Mesendoderm (in vitro differentiated cells): Measurements from ENCODE around the gene SHROOM2.

Experiments used
- DNase-seq: peaks from one replicate; pipeline ENCODE4 v3.0.0; 2013
- H2AK5ac ChIP-seq: 2 replicates; pipeline ENCODE4 v1.6.1; 2013; ENCODE audit warnings: low read length, inconsistent platforms
- H2BK120ac ChIP-seq: 2 replicates; pipeline ENCODE4 v1.6.1; 2013; ENCODE audit warnings: low read depth, mild to moderate bottlenecking, low read length, moderate library complexity, mixed read lengths
- H2BK15ac ChIP-seq: replicated peaks from 2 replicates; pipeline ENCODE4 v1.6.1; 2013; ENCODE audit warnings: low read depth, mild to moderate bottlenecking, moderate library complexity
- H2BK5ac ChIP-seq: 2 replicates; pipeline ENCODE4 v1.6.1; 2013; ENCODE audit warnings: low read length, inconsistent platforms
- H3K18ac ChIP-seq: 2 replicates; pipeline ENCODE4 v1.6.1; 2013; ENCODE audit warnings: mild to moderate bottlenecking, low read length, mixed read lengths
- H3K23ac ChIP-seq: one replicate; pipeline ENCODE4 v1.6.1; 2013; ENCODE audit warnings: low read length
- H3K27ac ChIP-seq: 2 replicates; pipeline ENCODE4 v1.5.1; 2013; ENCODE audit warnings: low read depth, mild to moderate bottlenecking, inconsistent platforms, low read length, moderate library complexity
- H3K27me3 ChIP-seq: 2 replicates; pipeline ENCODE4 v1.6.1; 2013; ENCODE audit warnings: low read length, control low read depth, mild to moderate bottlenecking, inconsistent platforms; ENCODE audit not compliant: insufficient read depth, poor library complexity
- H3K36me3 ChIP-seq: 2 replicates; pipeline ENCODE4 v1.6.1; 2013; ENCODE audit warnings: low read length, inconsistent platforms; ENCODE audit not compliant: control insufficient read depth, insufficient read depth
- H3K4ac ChIP-seq: one replicate; pipeline ENCODE4 v1.6.1; 2013; ENCODE audit warnings: low read depth, mild to moderate bottlenecking, low read length, moderate library complexity
- H3K4me1 ChIP-seq: 2 replicates; pipeline ENCODE4 v1.6.1; 2013; ENCODE audit warnings: low read depth, low read length, inconsistent platforms; ENCODE audit not compliant: control insufficient read depth
- H3K4me2 ChIP-seq: 2 replicates; pipeline ENCODE4 v1.6.1; 2013; ENCODE audit warnings: low read length
- H3K4me3 ChIP-seq: 2 replicates; pipeline ENCODE4 v1.5.1; 2013; ENCODE audit warnings: mild to moderate bottlenecking, low read length
- H3K56ac ChIP-seq: one replicate; pipeline ENCODE4 v1.6.1; 2013; ENCODE audit warnings: low read length
- H3K79me1 ChIP-seq: 2 replicates; pipeline ENCODE4 v1.6.1; 2013; ENCODE audit warnings: low read length, inconsistent platforms
- H3K79me2 ChIP-seq: 2 replicates; pipeline ENCODE4 v1.6.1; 2013; ENCODE audit warnings: mild to moderate bottlenecking, low read length; ENCODE audit not compliant: control insufficient read depth, insufficient read depth
- H3K9ac ChIP-seq: 2 replicates; pipeline ENCODE4 v1.6.1; 2013; ENCODE audit warnings: low read length, inconsistent platforms
- H4K5ac ChIP-seq: one replicate; pipeline ENCODE4 v1.6.1; 2013; ENCODE audit warnings: low read length
- H4K8ac ChIP-seq: one replicate; pipeline ENCODE4 v1.6.1; 2013; ENCODE audit warnings: low read depth, mild to moderate bottlenecking, control low read depth, low read length, moderate library complexity
- WGBS: extraction: QIAGEN DNeasy Blood & Tissue Kit; methylation state at CpG from one replicate; pipeline ENCODE4 v1.1.7; 2013; ENCODE audit warnings: low lambda C conversion rate, missing lambda C conversion rate; ENCODE audit not compliant: insufficient coverage; ENCODE audit errors: extremely low coverage; 5-methylcytosine and 5-hydroxymethylcytosine counted together

SHROOM2 gene

GRCh38 chrX:9983441-9983840 is 197.2 kb downstream of the SHROOM2 start:
- Histone ChIP-seq H4K5ac (no peak overlapping the region), H3K79me1 (no peaks in the 10 kb centered on the region), H3K27ac (no peak overlapping the region), H3K4me2 (no peak overlapping the region), H3K56ac (no peak overlapping the region), H2BK15ac (no peak overlapping the region), H3K36me3 (no peaks in the 10 kb centered on the region), H3K4me3 (no peak overlapping the region), H3K79me2 (no peaks in the 10 kb centered on the region), H3K4ac (no peak overlapping the region), H4K8ac (no peak overlapping the region), H3K23ac (no peak overlapping the region), H3K27me3 (no peaks in the 10 kb centered on the region), H2AK5ac (no peak overlapping the region), H3K4me1 (no peaks in the 10 kb centered on the region), H3K9ac (no peak overlapping the region), H3K18ac (no peak overlapping the region), H2BK5ac (no peak overlapping the region), H2BK120ac (no peak overlapping the region)
- DNase-seq, result no peak
- WGBS, result no CpG with 5 or more reads among the region's 18 CpGs

- H4K8ac ChIP-seq, result no peak overlapping the region
- H3K79me1 ChIP-seq, result no peaks in the 10 kb centered on the region
- H3K9ac ChIP-seq, result no peak overlapping the region
- WGBS, result no CpG with 5 or more reads among the region's 11 CpGs
- H2BK5ac ChIP-seq, result no peak overlapping the region
- no peak overlapping the region for H4K5ac ChIP-seq
- H3K56ac ChIP-seq, result no peak overlapping the region
- H3K36me3 ChIP-seq, result no peaks in the 10 kb centered on the region
- H3K4me2 ChIP-seq, result no peak overlapping the region
- no peak for DNase-seq
- no peak overlapping the region for H3K18ac ChIP-seq
- H3K27me3 ChIP-seq, result no peaks in the 10 kb centered on the region
- no peak overlapping the region for H2AK5ac ChIP-seq
- H2BK15ac ChIP-seq, result no peak overlapping the region
- no peak overlapping the region for H3K27ac ChIP-seq
- H3K79me2 ChIP-seq, result no peaks in the 10 kb centered on the region
- H2BK120ac ChIP-seq, result no peak overlapping the region
- H3K23ac ChIP-seq, result no peak overlapping the region
- no peak overlapping the region for H3K4me3 ChIP-seq
- H3K4ac ChIP-seq, result no peak overlapping the region
- no peaks in the 10 kb centered on the region for H3K4me1 ChIP-seq
Measured at GRCh38 chrX:9983846-9984245, 197.6 kb downstream of the SHROOM2 start.

- Histone ChIP-seq H2BK120ac (no peak overlapping the region), H3K4me2 (no peak overlapping the region), H3K9ac (no peak overlapping the region), H2BK15ac (no peak overlapping the region), H4K8ac (no peak overlapping the region), H3K18ac (no peak overlapping the region), H4K5ac (no peak overlapping the region), H3K27me3 (no peaks in the 10 kb centered on the region), H3K79me1 (no peaks in the 10 kb centered on the region), H2BK5ac (no peak overlapping the region), H3K4ac (no peak overlapping the region), H3K27ac (no peak overlapping the region), H3K36me3 (no peaks in the 10 kb centered on the region), H2AK5ac (no peak overlapping the region), H3K56ac (no peak overlapping the region), H3K4me1 (no peaks in the 10 kb centered on the region), H3K23ac (no peak overlapping the region), H3K79me2 (no peaks in the 10 kb centered on the region), H3K4me3 (no peak overlapping the region)
- no CpG with 5 or more reads among the region's 1 CpG for WGBS
- DNase-seq, result no peak
Measured at GRCh38 chrX:9988762-9989161, 202.5 kb downstream of the SHROOM2 start.

GRCh38 chrX:9992061-9992460 is 205.8 kb downstream of the SHROOM2 start:
- Histone ChIP-seq H3K27ac (no peak overlapping the region), H4K5ac (no peak overlapping the region), H3K79me2 (no peaks in the 10 kb centered on the region), H4K8ac (no peak overlapping the region), H2BK15ac (no peak overlapping the region), H3K4ac (no peak overlapping the region), H3K4me1 (no peaks in the 10 kb centered on the region), H3K23ac (no peak overlapping the region), H2BK5ac (no peak overlapping the region), H3K9ac (no peak overlapping the region), H3K56ac (no peak overlapping the region), H2BK120ac (no peak overlapping the region), H3K27me3 (no peaks in the 10 kb centered on the region), H3K4me2 (no peak overlapping the region), H3K79me1 (no peaks in the 10 kb centered on the region), H3K18ac (no peak overlapping the region), H2AK5ac (no peak overlapping the region), H3K36me3 (no peaks in the 10 kb centered on the region), H3K4me3 (no peak overlapping the region)
- WGBS, result no CpG with 5 or more reads among the region's 28 CpGs
- no peak for DNase-seq

GRCh38 chrX:9992724-9993123 is 206.5 kb downstream of the SHROOM2 start:
- H3K4me3 ChIP-seq, result no peak overlapping the region
- no peaks in the 10 kb centered on the region for H3K36me3 ChIP-seq
- H3K27me3 ChIP-seq, result no peaks in the 10 kb centered on the region
- H2BK5ac ChIP-seq, result no peak overlapping the region
- H4K5ac ChIP-seq, result no peak overlapping the region
- H3K23ac ChIP-seq, result no peak overlapping the region
- no peak overlapping the region for H3K4ac ChIP-seq
- no peak overlapping the region for H4K8ac ChIP-seq
- no peak overlapping the region for H2BK120ac ChIP-seq
- no peak overlapping the region for H3K9ac ChIP-seq
- DNase-seq, result no peak
- no peak overlapping the region for H3K56ac ChIP-seq
- no peaks in the 10 kb centered on the region for H3K4me1 ChIP-seq
- no peaks in the 10 kb centered on the region for H3K79me1 ChIP-seq
- H3K18ac ChIP-seq, result no peak overlapping the region
- H3K79me2 ChIP-seq, result no peaks in the 10 kb centered on the region
- H3K27ac ChIP-seq, result no peak overlapping the region
- no peak overlapping the region for H3K4me2 ChIP-seq
- no CpG with 5 or more reads among the region's 18 CpGs for WGBS
- H2BK15ac ChIP-seq, result no peak overlapping the region
- H2AK5ac ChIP-seq, result no peak overlapping the region

GRCh38 chrX:9995855-9996339 is 209.7 kb downstream of the SHROOM2 start:
- H3K4me3 ChIP-seq, result no peak overlapping the region
- no peak overlapping the region for H2BK5ac ChIP-seq
- DNase-seq, result peak; percentile 82
- no peak overlapping the region for H3K18ac ChIP-seq
- H2AK5ac ChIP-seq, result no peak overlapping the region
- no peaks in the 10 kb centered on the region for H3K79me2 ChIP-seq
- H3K79me1 ChIP-seq, result no peaks in the 10 kb centered on the region
- no peaks in the 10 kb centered on the region for H3K36me3 ChIP-seq
- no peak overlapping the region for H2BK120ac ChIP-seq
- no peak overlapping the region for H3K4ac ChIP-seq
- no peaks in the 10 kb centered on the region for H3K4me1 ChIP-seq
- no peak overlapping the region for H4K5ac ChIP-seq
- H3K4me2 ChIP-seq, result no peak overlapping the region
- H3K9ac ChIP-seq, result no peak overlapping the region
- no CpG with 5 or more reads among the region's 18 CpGs for WGBS
- no peak overlapping the region for H3K23ac ChIP-seq
- no peak overlapping the region for H3K56ac ChIP-seq
- H4K8ac ChIP-seq, result no peak overlapping the region
- H2BK15ac ChIP-seq, result no peak overlapping the region
- no peaks in the 10 kb centered on the region for H3K27me3 ChIP-seq
- H3K27ac ChIP-seq, result no peak overlapping the region
